Measurements from ENCODE around the gene AHDC1.

The AHDC1 gene

GRCh38 chr1:27599605-27600497 lies 4.1 kb downstream of the AHDC1 start:
- H4K20me1 ChIP-seq = peaks cover 78% of the 10 kb centered on the region
- no peaks in the 10 kb centered on the region for H3K27me3 ChIP-seq
- H3K4me2 ChIP-seq = peak overlapping the region; percentile 100
- peak overlapping the region; percentile 98 for H3K4me3 ChIP-seq
- H3K9ac ChIP-seq = peak overlapping the region; percentile 72
- H3K36me3 ChIP-seq = peaks cover 17% of the 10 kb centered on the region
- no peaks in the 10 kb centered on the region for H3K9me3 ChIP-seq
- TF ChIP-seq Cebpa-rat (IDR thresholded peaks at IDR 0.05) = no peak
- H3K4me1 ChIP-seq = peaks cover 79% of the 10 kb centered on the region
- H3K27ac ChIP-seq = peak overlapping the region; percentile 84

- peaks cover 86% of the 10 kb centered on the region for H4K20me1 ChIP-seq
- no peaks in the 10 kb centered on the region for H3K9me3 ChIP-seq
- H3K36me3 ChIP-seq = peaks cover 17% of the 10 kb centered on the region
- no peak for TF ChIP-seq Cebpa-rat (IDR thresholded peaks at IDR 0.05)
- peak overlapping the region; percentile 84 for H3K27ac ChIP-seq
- H3K4me3 ChIP-seq = peak overlapping the region; percentile 98
- H3K27me3 ChIP-seq = no peaks in the 10 kb centered on the region
- H3K4me2 ChIP-seq = peak overlapping the region; percentile 100
- H3K9ac ChIP-seq = peak overlapping the region; percentile 72
- H3K4me1 ChIP-seq = peaks cover 82% of the 10 kb centered on the region
Measured at GRCh38 chr1:27598902-27599528, 4.9 kb downstream of the AHDC1 start.

- peak overlapping the region; percentile 100 for H3K4me2 ChIP-seq
- H3K36me3 ChIP-seq = peaks cover 23% of the 10 kb centered on the region
- peak overlapping the region; percentile 98 for H3K4me3 ChIP-seq
- H4K20me1 ChIP-seq = peaks cover 93% of the 10 kb centered on the region
- H3K4me1 ChIP-seq = peaks cover 89% of the 10 kb centered on the region
- TF ChIP-seq Cebpa-rat (IDR thresholded peaks at IDR 0.05) = no peak
- no peaks in the 10 kb centered on the region for H3K27me3 ChIP-seq
- no peaks in the 10 kb centered on the region for H3K9me3 ChIP-seq
- peak overlapping the region; percentile 84 for H3K27ac ChIP-seq
- peak overlapping the region; percentile 72 for H3K9ac ChIP-seq
Measured at GRCh38 chr1:27598295-27598687, 5.7 kb downstream of the AHDC1 start.

- Histone ChIP-seq H3K4me2 (peak overlapping the region; percentile 100), H3K9me3 (no peaks in the 10 kb centered on the region), H4K20me1 (peaks cover 99% of the 10 kb centered on the region), H3K4me1 (peaks cover 95% of the 10 kb centered on the region), H3K36me3 (peaks cover 24% of the 10 kb centered on the region), H3K27ac (peak overlapping the region; percentile 84), H3K9ac (peak overlapping the region; percentile 72), H3K4me3 (peak overlapping the region; percentile 98), H3K27me3 (no peaks in the 10 kb centered on the region)
- no peak for TF ChIP-seq Cebpa-rat (IDR thresholded peaks at IDR 0.05)
Measured at GRCh38 chr1:27597516-27598294, 6.2 kb downstream of the AHDC1 start.

GRCh38 chr1:27596986-27597385 lies 7.0 kb downstream of the AHDC1 start:
- Histone ChIP-seq H3K9me3 (no peaks in the 10 kb centered on the region), H4K20me1 (peaks cover 100% of the 10 kb centered on the region), H3K4me2 (peak overlapping the region; percentile 100), H3K36me3 (peaks cover 24% of the 10 kb centered on the region), H3K27ac (peak overlapping the region; percentile 84), H3K4me1 (peaks cover 100% of the 10 kb centered on the region), H3K27me3 (no peaks in the 10 kb centered on the region), H3K4me3 (peak overlapping the region; percentile 98; the same call in 1 of the 2 replicates), H3K9ac (peak overlapping the region; percentile 72)
- TF ChIP-seq Cebpa-rat (IDR thresholded peaks at IDR 0.05) = no peak

DNA sequence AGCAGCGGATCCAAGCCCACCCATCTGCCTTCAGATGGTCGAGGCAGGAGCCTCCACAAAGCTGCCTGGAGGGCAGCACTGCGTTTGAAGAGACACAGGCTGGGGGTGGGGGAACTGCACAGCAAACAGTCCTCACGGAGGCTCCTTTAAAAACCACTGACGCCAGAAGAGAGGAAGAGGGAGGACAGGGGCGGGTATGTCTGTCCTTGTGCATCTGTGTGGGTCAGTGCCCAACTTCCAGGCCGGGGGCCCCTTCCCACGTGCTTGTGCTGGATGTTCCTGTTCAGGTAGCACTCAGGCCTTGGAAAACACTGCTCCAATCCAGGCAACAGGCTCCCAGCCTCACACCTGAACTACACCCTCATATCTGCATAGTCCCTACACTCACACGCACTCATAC lies 7.7 kb downstream of the AHDC1 start:
- no peak for TF ChIP-seq Cebpa-rat (IDR thresholded peaks at IDR 0.05)
- Histone ChIP-seq H3K4me3 (peak overlapping the region; percentile 10; the same call in 1 of the 2 replicates), H3K36me3 (peaks cover 29% of the 10 kb centered on the region), H3K9ac (peak overlapping the region; percentile 72), H3K9me3 (no peaks in the 10 kb centered on the region), H3K27ac (peak overlapping the region; percentile 84), H3K4me1 (peaks cover 100% of the 10 kb centered on the region), H3K27me3 (no peaks in the 10 kb centered on the region), H3K4me2 (peak overlapping the region; percentile 100), H4K20me1 (peaks cover 100% of the 10 kb centered on the region)

DNA sequence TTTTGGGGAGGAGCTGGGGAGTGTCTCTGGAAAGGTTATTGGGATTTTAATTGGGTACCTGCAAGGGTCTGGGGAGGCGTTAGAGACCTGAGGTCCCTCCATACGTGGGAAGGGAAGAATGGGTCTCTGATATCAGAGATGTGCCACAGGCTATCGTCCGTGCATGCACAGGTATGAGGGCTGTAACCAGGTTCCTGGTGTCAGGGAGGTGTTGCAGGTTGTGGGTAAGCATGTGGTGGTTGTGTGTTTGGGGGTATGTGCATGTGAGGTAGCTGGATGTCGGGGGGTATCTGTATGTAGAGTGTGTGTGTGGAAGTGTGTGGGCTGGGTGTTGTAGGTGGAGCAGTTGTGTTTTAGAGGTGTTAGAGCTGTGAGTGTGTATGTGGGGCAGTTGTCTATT lies 8.3 kb downstream of the AHDC1 start:
- peak overlapping the region; percentile 84 for H3K27ac ChIP-seq
- H3K4me2 ChIP-seq = peak overlapping the region; percentile 100
- H3K27me3 ChIP-seq = no peaks in the 10 kb centered on the region
- H4K20me1 ChIP-seq = peaks cover 100% of the 10 kb centered on the region
- no peak overlapping the region for H3K9ac ChIP-seq
- peaks cover 100% of the 10 kb centered on the region for H3K4me1 ChIP-seq
- no peak for TF ChIP-seq Cebpa-rat (IDR thresholded peaks at IDR 0.05)
- H3K36me3 ChIP-seq = peaks cover 33% of the 10 kb centered on the region
- no peaks in the 10 kb centered on the region for H3K9me3 ChIP-seq
- H3K4me3 ChIP-seq = no peak overlapping the region

- peak overlapping the region; percentile 84 for H3K27ac ChIP-seq
- no peak for TF ChIP-seq Cebpa-rat (IDR thresholded peaks at IDR 0.05)
- H3K27me3 ChIP-seq = no peaks in the 10 kb centered on the region
- H4K20me1 ChIP-seq = peaks cover 100% of the 10 kb centered on the region
- peaks cover 100% of the 10 kb centered on the region for H3K4me1 ChIP-seq
- H3K9ac ChIP-seq = peak overlapping the region; percentile 72
- H3K4me3 ChIP-seq = no peak overlapping the region
- H3K9me3 ChIP-seq = no peaks in the 10 kb centered on the region
- peak overlapping the region; percentile 100 for H3K4me2 ChIP-seq
- peaks cover 38% of the 10 kb centered on the region for H3K36me3 ChIP-seq
Measured at GRCh38 chr1:27594564-27595510, 9.1 kb downstream of the AHDC1 start.
